Activated T-helper 1 cell treated with anti-CD3 and anti-CD28 coated beads, Interleukin-12 subunit alpha, Interleukin-12 subunit beta, Interleukin-2, Interleukin-4 antibody, amounts not matched to agents 30 ng/mL and 10 ng/mL and 1 ng/mL, durations not matched to agents 14 hours and 24 hours and 36 hours (primary cell): ENCODE measurements around the gene LZTFL1. TPM values are rescaled to one million over a fixed set of nuclear protein-coding genes. Genes with fewer than 3 reads are reported as not detected.

Source experiments
- DNase-seq: peaks from one replicate; pipeline ENCODE4 v3.0.0; 2021; ENCODE audit warnings: low spot score
- H3K27ac Mint-ChIP-seq: one replicate; pipeline ENCODE4 v1.8.0; 2021; ENCODE audit warnings: mild to moderate bottlenecking, mixed read lengths
- H3K27me3 Mint-ChIP-seq: one replicate; pipeline ENCODE4 v1.8.0; 2022; ENCODE audit warnings: mild to moderate bottlenecking, moderate library complexity, mixed read lengths; ENCODE audit not compliant: insufficient read depth
- H3K36me3 Mint-ChIP-seq: one replicate; pipeline ENCODE4 v1.8.0; 2021; ENCODE audit warnings: low read depth, mixed read lengths
- H3K4me1 Mint-ChIP-seq: one replicate; pipeline ENCODE4 v1.8.0; 2021; ENCODE audit warnings: low read depth, mixed read lengths
- H3K4me3 Mint-ChIP-seq: one replicate; pipeline ENCODE4 v1.8.0; 2021; ENCODE audit warnings: mild to moderate bottlenecking, moderate library complexity, mixed read lengths
- H3K9me3 Mint-ChIP-seq: one replicate; pipeline ENCODE4 v1.8.0; 2021; ENCODE audit warnings: mixed read lengths
- intact Hi-C: fragments of 100-400 bp; cut with micrococcal nuclease; formaldehyde crosslinking; loops from one replicate; pipeline ENCODE4 v1.15.1; 2024
- total RNA-seq: library from RNA; stranded (reverse); gene quantifications from 2 replicates; pipeline ENCODE4 v1.2.3, GENCODE V29; 2022

LZTFL1 gene
- 5.2 and 6.5 TPM in 2 replicates for total RNA-seq

- H3K36me3 Mint-ChIP-seq = no peaks in the 10 kb centered on the region
- no peaks in the 10 kb centered on the region for H3K9me3 Mint-ChIP-seq
- H3K4me1 Mint-ChIP-seq = peaks cover 22% of the 10 kb centered on the region
- H3K27ac Mint-ChIP-seq = peak within 1 kb of the TSS; percentile 77
- DNase-seq = peak; percentile 81
- intact Hi-C loops = loop anchor here (1.0 to 2.0 kb wide), 5 partner anchors 19 to 74 kb away; partner anchors contain the start of gene SLC6A20
- peak within 1 kb of the TSS; percentile 90 for H3K4me3 Mint-ChIP-seq
- peaks cover 26% of the 10 kb centered on the region for H3K27me3 Mint-ChIP-seq
Observed at GRCh38 chr3:45841757-45842491, at the start of gene LZTFL1. LZTFL1 (minus strand) TSS chr3:45842119; CDS start chr3:45841991, 128 bp downstream.

- no peak for DNase-seq
- peaks cover 44% of the 10 kb centered on the region for H3K27me3 Mint-ChIP-seq
- no peaks in the 10 kb centered on the region for H3K36me3 Mint-ChIP-seq
- no peaks in the 10 kb centered on the region for H3K9me3 Mint-ChIP-seq
- H3K27ac Mint-ChIP-seq = no peak overlapping the region
- peaks cover 14% of the 10 kb centered on the region for H3K4me1 Mint-ChIP-seq
- intact Hi-C loops = no loop called here
- H3K4me3 Mint-ChIP-seq = no peak overlapping the region
Observed at GRCh38 chr3:45890405-45890804, 48.5 kb upstream of the LZTFL1 start.

GRCh38 chr3:45889337-45889736 lies 47.4 kb upstream of the LZTFL1 start:
- no peak overlapping the region for H3K4me3 Mint-ChIP-seq
- peaks cover 43% of the 10 kb centered on the region for H3K27me3 Mint-ChIP-seq
- H3K9me3 Mint-ChIP-seq = no peaks in the 10 kb centered on the region
- no peaks in the 10 kb centered on the region for H3K36me3 Mint-ChIP-seq
- intact Hi-C loops = no loop called here
- no peak overlapping the region for H3K27ac Mint-ChIP-seq
- peaks cover 23% of the 10 kb centered on the region for H3K4me1 Mint-ChIP-seq
- no peak for DNase-seq

GRCh38 chr3:45887759-45888511 lies 46.0 kb upstream of the LZTFL1 start:
- H3K9me3 Mint-ChIP-seq = no peaks in the 10 kb centered on the region
- peaks cover 15% of the 10 kb centered on the region for H3K4me1 Mint-ChIP-seq
- no peak for DNase-seq
- H3K27me3 Mint-ChIP-seq = peaks cover 44% of the 10 kb centered on the region
- no peak overlapping the region for H3K4me3 Mint-ChIP-seq
- H3K27ac Mint-ChIP-seq = no peak overlapping the region
- intact Hi-C loops = no loop called here
- no peaks in the 10 kb centered on the region for H3K36me3 Mint-ChIP-seq

- H3K4me3 Mint-ChIP-seq = no peak overlapping the region
- peaks cover 43% of the 10 kb centered on the region for H3K27me3 Mint-ChIP-seq
- H3K4me1 Mint-ChIP-seq = peaks cover 15% of the 10 kb centered on the region
- H3K36me3 Mint-ChIP-seq = no peaks in the 10 kb centered on the region
- intact Hi-C loops = no loop called here
- H3K27ac Mint-ChIP-seq = no peak overlapping the region
- DNase-seq = no peak
- H3K9me3 Mint-ChIP-seq = no peaks in the 10 kb centered on the region
Observed at GRCh38 chr3:45887285-45887684, 45.4 kb upstream of the LZTFL1 start.

GRCh38 chr3:45885979-45886705 lies 44.2 kb upstream of the LZTFL1 start, which contains the start of gene CCR9:
CCR9 (plus strand) TSS chr3:45886543; CDS start chr3:45894934, 8,391 bp downstream.
- no peak within 1 kb of the TSS for H3K27ac Mint-ChIP-seq
- H3K27me3 Mint-ChIP-seq = peaks cover 37% of the 10 kb centered on the region
- DNase-seq = no peak
- intact Hi-C loops = no loop called here
- peaks cover 21% of the 10 kb centered on the region for H3K4me1 Mint-ChIP-seq
- no peaks in the 10 kb centered on the region for H3K36me3 Mint-ChIP-seq
- H3K4me3 Mint-ChIP-seq = no peak within 1 kb of the TSS
- H3K9me3 Mint-ChIP-seq = no peaks in the 10 kb centered on the region

GRCh38 chr3:45884368-45885201 lies 42.7 kb upstream of the LZTFL1 start:
- Mint-ChIP-seq H3K9me3 (no peaks in the 10 kb centered on the region), H3K4me3 (no peak overlapping the region), H3K4me1 (peaks cover 30% of the 10 kb centered on the region), H3K36me3 (no peaks in the 10 kb centered on the region), H3K27me3 (peaks cover 35% of the 10 kb centered on the region), H3K27ac (no peak overlapping the region)
- intact Hi-C loops = no loop called here
- DNase-seq = no peak

- Mint-ChIP-seq H3K9me3 (no peaks in the 10 kb centered on the region), H3K4me3 (no peak overlapping the region), H3K4me1 (peaks cover 24% of the 10 kb centered on the region), H3K36me3 (no peaks in the 10 kb centered on the region), H3K27me3 (peaks cover 42% of the 10 kb centered on the region), H3K27ac (peak overlapping the region; percentile 3)
- DNase-seq = no peak
- intact Hi-C loops = loop anchor here (1.0 to 2.0 kb wide), 5 partner anchors 11 to 55 kb away; no protein-coding TSS in a partner anchor
Observed at GRCh38 chr3:45881078-45882022, 39.4 kb upstream of the LZTFL1 start.

GRCh38 chr3:45880725-45881077 lies 38.8 kb upstream of the LZTFL1 start:
- Mint-ChIP-seq H3K4me1 (peaks cover 24% of the 10 kb centered on the region), H3K36me3 (no peaks in the 10 kb centered on the region), H3K27ac (no peak overlapping the region), H3K9me3 (no peaks in the 10 kb centered on the region), H3K4me3 (no peak overlapping the region), H3K27me3 (peaks cover 46% of the 10 kb centered on the region)
- intact Hi-C loops = loop anchor here (1.0 to 2.0 kb wide), 5 partner anchors 10 to 54 kb away; no protein-coding TSS in a partner anchor
- no peak for DNase-seq

- Mint-ChIP-seq H3K27ac (no peak overlapping the region), H3K27me3 (peaks cover 44% of the 10 kb centered on the region), H3K4me3 (no peak overlapping the region), H3K4me1 (peaks cover 21% of the 10 kb centered on the region), H3K9me3 (peaks cover 6% of the 10 kb centered on the region), H3K36me3 (peaks cover 2% of the 10 kb centered on the region)
- intact Hi-C loops = no loop called here
- DNase-seq = no peak
Observed at GRCh38 chr3:45878124-45878523, 36.2 kb upstream of the LZTFL1 start.

GRCh38 chr3:45874677-45875346 lies 32.9 kb upstream of the LZTFL1 start:
- Mint-ChIP-seq H3K36me3 (peaks cover 2% of the 10 kb centered on the region), H3K4me3 (no peak overlapping the region), H3K27ac (no peak overlapping the region), H3K4me1 (peaks cover 17% of the 10 kb centered on the region), H3K9me3 (peaks cover 6% of the 10 kb centered on the region), H3K27me3 (peaks cover 41% of the 10 kb centered on the region)
- DNase-seq = no peak
- intact Hi-C loops = no loop called here
